GM18907 (cell line): Measurements from ENCODE around the gene THEM5.

Experiments
- ATAC-seq: cut with Tn5 transposase; IDR thresholded peaks from one replicate; pipeline ENCODE4 v1.9.1; 2021; ENCODE audit warnings: mild to moderate bottlenecking, moderate library complexity; ENCODE audit not compliant: unreplicated experiment

Gene THEM5

DNA sequence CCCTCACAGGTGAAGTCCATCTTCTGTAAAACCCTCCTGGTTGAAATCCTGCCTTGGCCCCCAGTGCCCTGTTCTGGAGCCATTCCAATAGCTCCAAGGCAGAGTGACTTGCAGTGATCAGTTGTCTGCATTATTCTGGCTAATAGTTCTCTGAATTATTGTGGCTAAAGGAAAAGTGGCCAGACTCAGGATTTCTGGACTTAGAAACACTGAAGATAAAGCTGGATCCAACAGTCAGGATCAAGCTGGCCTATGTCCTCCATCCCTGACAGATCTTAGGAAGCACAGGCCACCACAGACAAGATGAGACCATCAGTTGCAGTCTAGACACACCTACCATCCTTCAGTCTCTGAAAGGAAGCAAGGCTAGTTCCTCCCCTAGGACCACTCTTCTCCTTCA, 13.1 kb downstream of the THEM5 start:
- no peak for ATAC-seq

DNA sequence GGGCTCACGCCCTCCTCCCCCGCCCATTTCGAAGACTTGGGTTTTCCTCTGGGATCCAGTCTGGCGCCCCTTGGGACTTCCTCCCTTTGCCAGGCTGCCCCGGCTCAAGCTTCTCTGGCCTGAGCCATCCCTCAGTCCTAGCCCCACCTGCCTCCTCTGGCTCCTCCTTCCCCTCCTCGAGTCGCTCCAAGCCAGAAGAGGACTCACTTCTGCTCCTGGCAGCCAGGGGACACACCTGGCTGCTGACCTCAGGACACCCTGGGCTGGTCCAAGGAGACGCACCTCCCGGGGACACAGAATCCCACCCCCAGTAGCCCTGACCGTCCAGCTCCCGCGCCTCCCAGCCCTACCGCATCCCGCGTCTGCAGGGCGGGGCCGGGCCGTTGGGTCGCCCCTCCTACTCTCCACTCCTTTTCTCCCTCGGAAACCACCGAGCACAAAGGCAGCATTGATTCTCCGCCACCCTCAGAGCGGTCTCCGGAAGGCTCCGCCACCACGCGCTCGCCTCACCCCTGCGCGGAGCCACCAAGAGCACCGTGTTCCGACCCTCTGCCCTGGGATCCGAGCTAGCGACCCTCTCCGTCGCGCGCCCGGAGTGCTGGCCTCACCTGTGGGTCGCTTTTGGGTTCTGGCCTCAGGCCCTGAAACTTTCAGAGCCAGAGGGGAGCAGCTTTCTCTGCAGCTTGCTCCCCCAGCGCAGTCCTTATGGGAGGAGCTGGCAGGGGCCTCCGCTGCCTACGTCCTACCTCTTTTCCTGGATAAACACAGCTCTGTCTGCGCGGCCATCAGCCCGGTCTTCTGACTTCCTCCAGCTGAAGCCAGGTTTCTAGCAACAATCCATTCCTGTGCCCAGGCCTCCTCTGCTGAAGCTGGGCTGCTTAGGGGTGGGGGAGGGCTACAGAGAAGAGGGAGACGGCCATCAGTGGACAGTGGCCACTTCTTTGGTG, 13.8 kb downstream of the THEM5 start, which contains the start of gene C2CD4D:
Gene C2CD4D (minus strand): TSS at position 364 of the 947 bp plus-strand sequence. CDS start 831 bp downstream, outside the sequence.
- ATAC-seq = peak; percentile 44

DNA sequence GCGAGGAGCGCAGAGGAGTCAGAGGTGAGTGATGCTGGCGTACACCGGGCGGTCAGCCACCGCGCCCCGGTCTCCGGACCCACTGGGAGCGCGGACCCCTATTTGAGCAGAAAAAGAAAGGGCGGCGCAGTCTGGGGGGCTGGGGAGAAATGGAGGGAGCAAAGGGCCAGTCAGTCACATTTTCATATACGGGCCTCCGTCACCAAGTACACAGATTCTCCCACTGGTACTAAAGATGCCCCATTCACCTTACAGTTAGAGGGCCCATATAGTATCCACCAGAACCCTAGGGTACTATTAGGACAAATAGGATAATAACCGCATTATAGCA, 14.5 kb downstream of the THEM5 start:
- no peak for ATAC-seq

DNA sequence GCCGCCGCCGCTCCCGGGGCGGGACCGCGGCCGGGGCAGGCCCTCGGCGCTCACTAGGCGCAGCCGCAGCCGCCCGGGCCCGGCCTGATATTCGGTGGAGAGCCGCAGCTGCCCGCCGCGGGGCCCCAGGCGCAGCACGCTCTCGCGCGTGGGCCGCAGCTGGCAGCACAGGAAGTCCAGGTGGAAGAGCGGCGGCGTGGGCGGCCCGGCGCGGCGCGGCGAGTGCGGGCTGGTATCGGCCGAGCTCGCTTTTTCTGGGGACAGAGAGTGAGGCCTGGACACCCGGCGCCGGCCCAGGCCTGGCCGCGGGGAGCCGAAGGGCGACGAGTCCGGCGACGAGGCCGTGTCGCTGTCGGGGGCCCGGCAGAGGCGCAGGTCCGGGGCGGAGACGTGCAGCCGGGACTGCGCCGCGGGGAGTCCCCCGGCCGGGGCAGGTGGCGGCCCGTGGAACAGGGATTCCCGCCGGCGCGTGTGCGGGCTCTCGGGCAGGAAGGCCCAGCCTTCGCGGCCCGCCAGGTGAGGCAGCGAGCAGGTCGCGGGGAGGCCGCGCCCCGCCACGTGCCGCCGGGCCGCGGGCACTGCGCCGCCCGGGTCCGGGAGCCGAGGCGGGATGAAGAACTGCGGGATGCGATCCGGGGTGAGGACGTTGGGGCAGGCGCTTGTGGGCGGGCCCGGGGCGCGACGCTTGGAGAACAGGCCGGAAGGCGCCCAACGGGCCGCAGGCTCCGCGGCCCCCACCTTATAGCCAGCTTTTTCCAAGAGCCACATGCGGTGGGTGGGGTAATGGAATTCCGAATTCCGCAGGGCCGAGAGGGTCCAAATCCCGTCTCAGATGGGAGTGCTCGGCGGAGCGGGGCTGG, 15.1 kb downstream of the THEM5 start:
- ATAC-seq = no peak

DNA sequence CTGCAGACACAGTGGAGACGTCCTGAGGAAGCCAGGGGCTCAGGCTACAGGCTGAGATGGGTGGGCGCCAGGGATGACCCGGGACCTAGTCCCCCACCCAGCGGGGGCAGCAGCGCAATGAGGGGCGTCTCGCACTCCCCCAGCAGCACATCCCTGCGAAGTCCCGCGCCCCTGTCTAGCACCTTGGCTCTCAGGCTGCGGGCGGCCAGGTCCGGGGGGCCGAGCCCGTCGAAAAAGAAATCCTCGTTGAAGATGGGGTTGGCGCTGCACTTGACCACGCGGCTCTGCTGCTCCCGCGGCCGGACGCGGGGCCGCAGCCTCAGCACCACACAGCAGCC, 15.7 kb downstream of the THEM5 start:
- no peak for ATAC-seq

DNA sequence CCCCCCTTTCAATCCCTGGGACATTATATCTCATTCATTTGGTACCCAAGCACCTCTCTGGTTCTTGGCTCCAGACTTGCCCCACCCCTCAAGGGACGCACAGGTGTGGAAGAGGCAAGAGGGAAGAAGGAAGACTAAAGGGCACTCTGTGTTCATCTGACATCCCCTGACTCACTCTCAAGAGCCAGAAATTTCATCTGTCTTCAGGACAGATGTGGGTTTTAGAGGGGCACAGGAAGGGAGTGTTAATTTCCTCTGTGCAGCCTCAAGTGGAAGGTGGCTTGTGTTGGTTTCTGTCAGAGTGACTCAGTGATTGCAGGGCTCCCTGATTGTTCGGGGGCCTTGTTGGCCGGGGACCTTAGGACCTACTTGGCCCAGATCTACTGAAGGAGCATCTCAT, 16.3 kb downstream of the THEM5 start:
- no peak for ATAC-seq

DNA sequence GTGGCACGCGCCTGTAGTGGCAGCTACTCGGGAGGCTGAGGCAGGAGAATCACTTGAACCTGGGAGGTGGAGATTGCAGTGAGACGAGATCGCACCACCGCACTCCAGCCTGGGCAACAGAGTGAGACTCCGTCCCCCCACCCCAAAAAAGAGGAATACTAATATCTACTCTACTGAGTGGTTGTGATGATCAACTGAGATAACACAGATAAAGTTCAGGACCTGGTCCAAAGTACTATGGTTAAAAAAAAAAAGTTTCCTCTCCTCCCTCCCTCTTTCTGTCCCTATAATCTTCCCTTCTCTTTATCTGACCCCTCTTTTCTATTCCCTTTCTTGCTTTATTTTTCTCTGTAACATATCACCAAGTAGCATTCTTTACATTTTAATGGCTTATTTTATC, 17.9 kb downstream of the THEM5 start:
- no peak for ATAC-seq

DNA sequence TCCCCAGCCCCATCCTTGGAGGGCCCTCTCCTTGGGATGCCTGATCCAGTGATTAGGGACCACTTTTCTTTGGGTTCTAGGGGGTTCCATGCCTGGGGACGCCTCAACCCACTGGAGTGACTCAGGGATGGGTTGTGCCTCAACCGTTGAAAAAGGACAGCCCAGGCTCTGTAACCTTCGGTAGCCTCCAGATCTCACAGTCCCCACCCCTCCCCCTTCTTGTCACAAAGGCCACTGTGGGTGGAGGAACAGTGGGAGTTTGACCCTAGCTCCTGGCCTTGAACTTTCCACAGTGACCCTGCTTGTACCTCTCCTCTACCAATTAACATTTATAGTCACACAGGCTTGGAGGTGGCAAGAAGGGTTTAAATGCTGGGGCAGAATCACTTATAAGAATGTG, 19.3 kb downstream of the THEM5 start:
- no peak for ATAC-seq

DNA sequence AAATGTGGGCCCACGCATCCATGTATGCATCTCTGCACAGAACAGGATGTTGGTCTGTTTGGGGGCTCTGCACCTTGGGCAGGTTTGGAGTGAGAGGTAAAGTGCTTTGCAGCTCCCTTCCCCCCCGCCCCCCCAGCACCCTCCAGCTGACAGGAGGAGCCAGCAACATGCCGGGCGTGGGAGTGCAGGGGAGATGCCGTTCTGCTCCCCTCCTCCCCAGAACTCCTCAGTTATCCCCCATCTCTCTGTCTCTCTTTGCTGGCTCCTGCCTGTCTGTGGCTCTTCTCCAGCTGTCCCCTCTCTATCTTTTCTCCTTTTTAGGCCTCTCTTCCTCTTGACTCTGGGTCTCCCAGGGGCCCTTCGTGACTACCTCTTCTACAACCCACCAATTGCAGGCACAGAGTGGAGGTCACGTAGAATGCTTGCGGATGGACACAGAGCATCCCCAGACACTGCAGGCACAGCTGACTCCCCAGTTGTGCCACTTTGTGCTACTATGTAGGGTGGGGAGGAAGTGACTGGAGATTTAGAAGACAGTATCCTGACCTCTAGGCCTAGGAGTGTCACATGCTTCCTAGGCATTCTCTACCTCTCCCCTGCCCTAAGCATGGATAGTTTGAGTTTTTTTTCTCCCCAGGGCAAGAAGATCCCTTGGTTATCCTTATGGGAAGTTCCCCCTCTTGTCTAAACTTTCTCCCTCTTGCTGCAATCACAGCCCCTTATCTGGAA, 20.2 kb downstream of the THEM5 start:
- no peak for ATAC-seq

DNA sequence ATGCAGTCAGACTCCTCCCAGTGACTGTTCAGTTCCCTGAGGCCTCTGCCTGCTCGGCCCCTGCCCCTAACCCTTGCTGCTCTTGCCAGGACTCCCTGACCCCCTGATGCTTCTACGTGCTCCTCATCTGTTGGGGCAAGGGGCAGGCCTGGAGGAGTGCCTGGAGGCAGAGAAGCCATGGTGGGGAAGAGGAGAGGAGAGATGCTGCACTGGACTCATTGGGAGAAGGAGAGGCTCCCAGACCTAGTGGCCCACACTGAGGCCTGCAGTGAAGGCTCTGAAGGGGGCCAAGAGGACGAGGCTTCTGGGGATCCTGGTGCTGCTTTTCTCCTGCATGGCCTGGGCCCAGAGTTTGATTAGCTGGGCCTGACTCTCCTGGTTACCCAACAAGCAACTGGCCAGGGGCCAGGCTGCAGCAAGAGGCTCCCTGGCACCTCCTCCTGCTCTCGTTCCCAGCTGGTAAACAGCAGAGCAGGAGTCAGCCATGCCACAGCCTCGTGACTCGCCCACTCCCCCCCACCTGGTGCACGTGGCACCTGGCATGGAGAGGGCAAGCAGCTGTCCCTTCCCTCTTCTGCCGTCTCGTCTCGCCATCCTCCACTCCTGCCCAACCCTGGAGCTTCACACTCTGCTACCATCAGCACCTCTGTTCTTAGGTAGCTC, 21.1 kb downstream of the THEM5 start:
- no peak for ATAC-seq

DNA sequence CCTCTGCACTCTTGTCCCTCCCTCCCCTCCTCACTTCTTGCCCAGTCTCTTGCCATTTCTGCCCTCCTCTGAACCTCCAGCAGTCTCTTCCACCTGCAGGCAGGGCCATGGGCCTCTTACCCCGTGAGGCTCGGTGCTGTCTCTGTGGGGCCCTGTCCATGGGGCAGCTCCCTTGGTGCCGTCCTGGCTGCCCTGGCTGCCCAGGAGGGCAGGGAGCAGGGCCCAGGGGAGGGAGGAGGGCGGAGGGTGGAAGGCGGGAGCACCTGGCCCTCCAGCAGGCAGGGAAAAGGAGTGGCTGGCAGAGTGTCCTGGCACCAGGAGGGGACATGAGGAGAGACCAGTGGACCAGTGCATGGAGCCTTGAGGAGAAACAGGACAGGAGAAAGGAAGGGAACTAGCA, 21.9 kb downstream of the THEM5 start, which contains the start of gene RORC:
Gene RORC (minus strand): TSS at position 198 of the 400 bp plus-strand sequence. CDS start 38 bp downstream, at position 160.
- ATAC-seq = no peak

DNA sequence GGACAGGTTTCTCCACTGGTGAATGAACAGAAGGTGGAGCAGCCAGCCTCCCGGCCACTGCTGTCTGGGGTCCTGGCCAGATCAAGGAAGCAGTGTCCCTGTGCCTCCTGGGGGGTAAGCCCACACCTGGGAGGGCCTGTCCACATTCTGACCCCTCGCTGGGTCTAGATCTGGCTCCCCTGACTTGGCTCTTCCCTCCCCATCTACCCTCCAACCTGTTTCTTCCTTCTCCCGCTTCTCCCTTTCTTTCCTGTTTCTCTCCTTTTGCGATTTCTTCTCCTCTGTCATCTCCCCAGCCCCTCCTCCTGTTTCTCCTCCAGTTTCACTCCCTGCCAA, 22.3 kb downstream of the THEM5 start:
- ATAC-seq = no peak

DNA sequence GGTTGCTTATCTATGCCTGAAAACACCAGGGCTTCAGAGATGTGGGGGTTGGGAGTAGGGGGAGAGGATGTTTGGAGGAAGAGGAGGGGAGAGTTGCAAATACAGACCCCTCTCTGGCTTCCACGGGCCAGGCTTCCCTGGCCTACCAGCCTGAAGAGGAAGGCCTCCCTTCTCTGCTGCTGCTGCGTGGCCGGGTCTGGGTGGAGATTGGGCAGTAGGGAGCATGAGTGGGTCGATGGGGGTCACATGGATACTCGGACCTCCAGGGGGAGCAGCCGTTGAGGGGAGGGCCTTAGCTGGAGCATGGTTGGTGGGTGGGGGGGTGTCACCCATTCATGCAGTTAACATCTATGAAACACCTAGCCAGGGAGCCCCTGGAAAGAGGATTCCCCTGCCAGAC, 23.5 kb downstream of the THEM5 start:
- ATAC-seq = no peak

DNA sequence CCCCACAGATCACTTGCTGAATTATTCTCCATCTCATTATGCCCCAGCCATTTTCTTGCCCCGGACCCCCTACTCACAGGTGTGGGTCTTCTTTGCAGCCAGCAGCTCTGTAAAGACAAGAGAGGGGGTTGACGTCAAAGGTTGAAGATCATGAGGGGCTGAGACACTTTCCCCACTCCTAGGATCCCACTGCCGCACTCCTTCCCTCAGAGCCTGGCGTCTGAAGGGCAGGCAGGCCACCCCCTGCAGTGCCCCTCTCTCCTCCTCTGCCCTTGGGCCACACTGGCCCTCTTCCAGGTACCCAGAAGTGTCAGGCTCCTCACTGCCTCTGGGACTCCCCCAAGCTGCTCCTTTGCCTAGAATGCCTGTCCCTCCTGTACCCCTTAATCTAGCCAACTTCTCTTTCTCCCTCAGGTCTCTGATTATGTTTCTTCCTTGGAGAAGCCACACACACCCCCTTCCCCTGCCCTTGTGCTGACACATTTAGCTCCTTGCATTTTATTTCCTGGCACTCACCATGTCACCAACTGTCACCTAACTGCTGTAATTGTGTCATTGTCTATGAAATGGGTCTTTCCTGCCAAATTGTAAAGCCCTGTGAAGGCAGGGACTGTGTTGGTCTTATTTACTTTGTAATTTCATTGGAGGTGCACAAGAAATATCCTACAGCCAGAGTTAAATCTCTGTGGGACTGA, 24.0 kb downstream of the THEM5 start:
- ATAC-seq = no peak

DNA sequence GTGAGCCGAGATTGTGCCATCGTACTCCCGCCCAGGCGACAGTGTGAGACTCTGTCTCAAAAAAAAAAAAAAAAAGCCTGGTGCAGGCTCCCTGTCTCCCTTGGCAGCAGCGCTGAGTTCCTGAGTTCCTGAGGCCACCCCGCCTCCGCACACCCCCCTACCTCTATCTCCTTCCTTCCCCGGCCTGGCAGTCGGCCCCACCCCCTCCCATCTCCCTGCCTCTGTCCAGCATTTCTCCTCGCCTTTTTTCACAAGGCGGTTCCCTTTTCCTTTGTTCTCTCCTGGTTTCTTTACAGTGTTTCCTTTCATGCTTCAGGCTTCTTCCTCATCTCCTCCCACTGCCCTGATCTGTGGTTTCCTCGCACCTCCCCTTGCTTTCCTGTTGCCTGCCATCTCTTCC, 24.6 kb downstream of the THEM5 start:
- no peak for ATAC-seq

DNA sequence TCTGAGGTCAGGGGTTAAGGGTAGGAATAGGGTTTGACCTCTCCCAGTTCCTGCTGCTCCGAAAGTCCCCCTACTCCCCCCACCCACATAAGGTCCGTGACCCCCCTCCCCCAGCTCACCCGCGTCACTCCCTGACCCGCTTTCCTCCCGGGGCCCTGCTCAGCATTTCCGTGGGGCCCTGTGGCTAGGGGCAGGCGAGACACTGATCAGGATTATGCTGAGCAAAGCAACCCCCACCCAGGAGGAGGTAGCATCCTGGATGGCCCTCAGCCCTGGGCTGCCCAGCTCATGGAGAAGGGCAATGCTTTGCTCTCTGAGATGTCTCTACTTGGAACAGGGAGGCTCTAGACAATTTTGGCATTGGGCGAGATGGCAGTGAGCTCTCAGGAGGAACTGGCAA, 25.7 kb downstream of the THEM5 start:
- ATAC-seq = no peak

DNA sequence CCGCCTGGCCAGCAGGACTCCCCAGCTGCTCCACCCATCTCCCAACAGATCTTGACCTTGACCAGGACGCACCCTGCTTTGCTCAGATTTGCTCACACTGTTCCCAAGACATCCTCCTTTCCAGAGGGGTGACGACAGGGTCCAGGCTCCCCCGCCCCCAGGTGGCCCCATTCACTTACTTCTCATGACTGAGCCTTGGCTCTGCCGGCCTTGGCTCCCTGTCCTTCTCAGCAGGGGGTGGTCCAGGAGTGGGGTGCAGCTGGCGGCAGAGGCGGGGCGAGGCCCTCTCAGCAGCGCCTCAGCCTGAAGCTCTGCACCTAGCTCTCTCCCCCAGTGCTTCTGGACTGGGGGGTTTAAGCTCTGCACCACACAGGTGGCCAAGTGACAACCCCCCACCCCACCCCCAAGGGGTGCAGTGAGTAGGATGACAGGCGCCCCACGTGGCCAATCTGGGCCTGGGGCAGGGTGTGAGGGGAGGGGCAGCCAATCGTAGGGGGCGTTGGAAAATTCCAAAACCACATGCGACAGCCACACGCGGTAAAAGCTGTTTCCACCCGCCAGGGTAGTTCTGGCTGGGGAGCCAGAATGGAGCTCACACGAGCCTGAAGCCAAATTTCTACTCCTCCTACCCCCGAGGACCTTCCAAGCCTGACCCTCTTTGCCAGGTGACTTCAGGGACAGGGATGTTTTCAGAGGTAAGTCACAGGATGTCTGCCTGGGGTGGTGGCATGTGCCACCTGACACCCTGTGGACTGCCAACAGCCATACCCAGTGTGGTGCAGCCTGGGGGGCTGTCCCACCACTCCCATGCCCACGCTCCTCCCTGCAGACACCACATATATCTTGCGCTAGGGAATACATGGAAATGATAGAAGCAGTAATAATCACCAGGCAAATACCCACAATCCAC, 27.5 kb downstream of the THEM5 start:
- ATAC-seq = no peak

DNA sequence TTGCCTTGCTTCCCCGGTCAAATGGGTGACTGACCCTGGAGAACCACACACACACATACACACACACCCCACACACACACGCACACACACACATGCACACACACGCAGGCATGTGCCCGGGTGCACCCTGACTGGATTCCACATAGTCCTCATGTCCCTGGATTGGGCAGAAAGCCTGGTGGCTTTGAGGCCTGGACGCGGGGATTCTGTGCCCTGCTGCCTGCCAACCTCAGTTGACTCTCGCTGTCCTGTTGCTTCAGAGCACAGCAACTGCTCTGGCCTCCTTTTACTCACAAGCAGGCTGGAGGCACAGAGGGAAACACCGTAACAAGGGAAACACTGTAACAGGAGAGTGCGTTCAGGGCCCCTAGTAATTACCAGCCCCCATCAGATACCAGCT, 28.3 kb downstream of the THEM5 start:
- no peak for ATAC-seq

DNA sequence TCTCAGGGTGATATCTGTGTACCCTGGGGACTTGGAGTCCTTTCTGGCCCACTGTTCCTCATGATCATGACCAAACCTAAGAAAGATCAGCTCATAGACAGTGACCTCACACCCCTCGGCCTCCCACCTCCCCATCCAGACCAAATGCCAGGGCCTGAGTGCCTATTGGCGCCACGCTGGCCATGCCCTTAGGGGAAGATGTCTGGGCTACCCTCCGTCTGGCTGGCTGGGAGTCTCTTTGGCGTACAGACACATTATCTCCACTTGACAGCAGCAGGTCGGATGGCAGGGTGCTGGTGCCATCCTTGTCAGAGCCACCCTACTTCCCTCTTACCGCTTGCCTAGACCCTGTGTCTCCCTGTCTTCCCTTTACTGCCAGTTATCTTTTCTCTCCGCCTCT, 30.3 kb downstream of the THEM5 start:
- ATAC-seq = no peak
